ENCODE data around the gene TAGLN.

Gene TAGLN

GRCh38 chr11:117199053-117199915 lies at the start of gene TAGLN:
TSS of gene TAGLN (plus strand) at chr11:117199370. CDS start at chr11:117203014, 3,644 bp downstream.
- DNase-seq = peak; percentile 92

GRCh38 chr11:117152066-117152465 lies 47.1 kb upstream of the TAGLN start:
- no peak for DNase-seq

- DNase-seq = no peak
Measured at GRCh38 chr11:117154468-117154867, 44.7 kb upstream of the TAGLN start.

GRCh38 chr11:117157507-117157906 lies 41.7 kb upstream of the TAGLN start:
- DNase-seq = no peak

- DNase-seq = no peak
Measured at GRCh38 chr11:117159892-117160291, 39.3 kb upstream of the TAGLN start.

- DNase-seq = no peak
Measured at GRCh38 chr11:117160826-117161225, 38.3 kb upstream of the TAGLN start.

- DNase-seq = no peak
Measured at GRCh38 chr11:117166491-117166890, 32.7 kb upstream of the TAGLN start.

GRCh38 chr11:117169736-117170135 lies 29.4 kb upstream of the TAGLN start:
- DNase-seq = no peak

- no peak for DNase-seq
Measured at GRCh38 chr11:117170210-117170609, 29.0 kb upstream of the TAGLN start.

GRCh38 chr11:117171007-117171403 lies 28.2 kb upstream of the TAGLN start:
- DNase-seq = no peak

GRCh38 chr11:117171404-117172061 lies 27.6 kb upstream of the TAGLN start:
- no peak for DNase-seq

GRCh38 chr11:117172724-117173421 lies 26.3 kb upstream of the TAGLN start:
- no peak for DNase-seq

GRCh38 chr11:117175104-117175503 lies 24.1 kb upstream of the TAGLN start:
- DNase-seq = no peak

- no peak for DNase-seq
Measured at GRCh38 chr11:117175781-117176180, 23.4 kb upstream of the TAGLN start.

GRCh38 chr11:117176186-117176585 lies 23.0 kb upstream of the TAGLN start:
- no peak for DNase-seq

- DNase-seq = no peak
Measured at GRCh38 chr11:117177534-117178209, 21.5 kb upstream of the TAGLN start.

GRCh38 chr11:117178210-117179034 lies 20.7 kb upstream of the TAGLN start, which contains the start of gene SIDT2:
TSS of gene SIDT2 (plus strand) at chr11:117178743. CDS start at chr11:117179264, 521 bp downstream.
- peak; percentile 98 for DNase-seq

GRCh38 chr11:117179048-117179999 lies 19.8 kb upstream of the TAGLN start:
- peak; percentile 45 for DNase-seq

- DNase-seq = peak; percentile 37
Measured at GRCh38 chr11:117180020-117180419, 19.1 kb upstream of the TAGLN start.

Data from right hindlimb (tissue), 1 donor.